Activated CD4-positive, alpha-beta T cell treated with anti-CD3 and anti-CD28 coated beads, Interleukin-2, amount 50 U/mL, for 1 hour (primary cell): ENCODE results near the gene CCDC9B.

Experiments used
- DNase-seq: peaks from one replicate; pipeline ENCODE4 v3.0.0-alpha.2; 2020

CCDC9B gene

GRCh38 chr15:40328176-40328575, 12.6 kb downstream of the CCDC9B start:
- DNase-seq, result no peak

GRCh38 chr15:40327457-40327856, 13.3 kb downstream of the CCDC9B start:
- no peak for DNase-seq

DNA sequence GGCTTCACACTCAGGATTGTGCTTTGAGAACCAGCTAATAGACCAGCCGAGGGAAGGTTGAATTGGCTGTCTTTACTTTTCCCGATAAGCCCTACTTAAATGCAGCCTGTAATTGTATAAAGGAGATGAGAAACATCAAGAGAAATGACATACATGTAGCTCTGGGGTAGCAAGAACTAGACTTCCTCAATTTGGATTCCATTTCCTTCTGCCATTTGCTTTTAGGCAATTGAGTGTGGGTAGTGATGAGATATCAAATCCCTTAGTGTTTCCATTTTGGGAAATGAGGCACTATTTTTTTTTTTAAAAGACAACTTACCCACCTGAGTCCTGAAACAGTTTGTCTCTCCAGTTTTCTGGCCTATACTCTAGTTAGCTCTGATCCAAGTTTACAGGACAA, 15.0 kb downstream of the CCDC9B start:
- DNase-seq, result no peak

DNA sequence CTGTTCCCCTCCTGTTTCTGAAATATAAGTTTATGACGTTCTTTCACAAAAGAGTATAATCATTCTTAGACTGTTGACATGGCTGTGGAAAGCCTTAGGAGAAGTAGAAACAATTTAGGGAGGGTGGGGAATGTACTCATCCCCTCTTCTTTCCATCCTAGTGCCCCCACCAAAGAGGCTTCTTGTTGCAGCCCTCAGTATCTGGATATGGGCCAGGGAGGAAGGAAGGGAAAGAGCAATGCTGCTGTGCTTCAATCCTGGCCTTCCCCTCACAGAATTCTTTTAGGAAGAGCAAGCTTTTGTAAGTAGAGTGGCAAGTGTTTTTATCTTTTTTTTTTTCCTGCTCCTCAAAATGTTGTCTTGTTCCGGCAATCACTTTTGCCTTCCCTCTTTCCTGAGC, 15.6 kb downstream of the CCDC9B start:
- DNase-seq, result no peak

GRCh38 chr15:40323953-40324937, 16.5 kb downstream of the CCDC9B start:
- no peak for DNase-seq

- DNase-seq, result peak; percentile 83
Observed at GRCh38 chr15:40323239-40323952, 17.3 kb downstream of the CCDC9B start, which contains the start of gene INAFM2. Gene INAFM2, plus strand, starts transcription at chr15:40323692. Its CDS starts 364 bp downstream, at chr15:40324056.

- no peak for DNase-seq
Observed at GRCh38 chr15:40322531-40323238, 18.1 kb downstream of the CCDC9B start.

DNA sequence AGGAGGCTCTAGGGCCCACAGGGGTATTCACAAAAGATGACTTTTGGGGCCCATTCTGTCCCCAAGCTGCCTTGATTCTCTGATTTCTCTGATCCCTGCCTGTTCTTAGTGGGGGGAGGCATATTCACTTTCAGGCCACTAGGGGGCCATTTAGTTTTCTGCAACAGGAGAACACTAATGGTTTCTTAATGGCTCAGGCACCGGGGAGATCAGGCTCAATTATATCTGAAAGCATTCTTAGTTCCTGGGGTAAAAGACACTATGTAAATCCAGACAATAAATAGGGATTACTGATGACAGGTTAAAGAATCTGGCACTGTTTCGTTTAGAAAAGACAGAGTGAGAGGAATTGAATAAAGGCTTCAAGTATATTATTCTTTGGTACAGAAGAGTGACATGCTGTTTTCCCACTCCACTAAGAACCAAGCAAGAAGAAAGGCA, 19.8 kb downstream of the CCDC9B start:
- peak; percentile 46 for DNase-seq

DNA sequence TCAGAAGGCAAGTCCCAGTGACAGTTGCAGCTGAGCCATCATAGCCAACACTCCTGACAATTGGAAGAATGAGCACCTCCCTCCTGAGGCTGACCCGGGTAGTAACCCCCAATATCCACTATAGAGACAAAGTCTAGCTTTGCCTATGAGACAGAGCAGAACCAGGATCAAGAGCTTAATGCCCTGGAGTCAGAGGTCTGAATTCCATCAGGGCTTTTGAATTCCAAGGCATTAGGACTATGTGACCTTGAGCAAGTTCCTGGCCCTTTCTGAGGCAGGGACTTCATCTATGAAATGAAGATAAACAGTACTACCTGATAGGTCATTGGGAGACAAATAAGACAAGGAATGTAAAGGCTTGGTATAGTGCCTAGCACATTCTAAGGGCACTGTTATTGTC, 20.3 kb downstream of the CCDC9B start:
- no peak for DNase-seq

GRCh38 chr15:40317580-40317979, 23.2 kb downstream of the CCDC9B start:
- DNase-seq, result no peak

GRCh38 chr15:40316931-40317330, 23.8 kb downstream of the CCDC9B start:
- DNase-seq, result no peak

DNA sequence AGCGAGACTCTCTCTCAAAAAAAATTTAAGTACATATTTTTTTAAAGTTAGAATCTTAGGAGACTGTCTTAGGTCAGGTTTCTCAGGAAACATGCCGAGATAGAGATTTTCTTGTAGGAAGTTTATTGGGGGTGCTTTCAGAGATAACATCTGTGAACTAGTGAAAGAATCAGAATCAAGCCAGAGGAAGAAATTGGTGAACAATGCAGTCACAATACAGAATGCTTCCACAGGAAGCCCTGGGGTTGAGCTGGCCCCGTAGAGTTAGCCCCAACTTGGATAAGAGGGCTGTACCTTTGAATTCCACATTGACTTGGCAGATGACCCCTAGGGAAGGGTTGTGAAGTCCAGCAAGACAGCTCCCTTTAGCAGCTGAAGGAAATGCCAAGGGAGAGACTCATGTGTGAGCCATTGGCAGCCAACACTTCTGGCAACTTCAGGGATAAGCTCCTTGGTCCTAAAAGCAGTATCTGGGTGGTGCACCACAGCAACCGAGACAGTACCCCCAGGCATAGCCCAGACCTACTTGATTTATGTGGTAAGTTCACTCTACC, 25.9 kb downstream of the CCDC9B start:
- no peak for DNase-seq

- no peak for DNase-seq
Observed at GRCh38 chr15:40313531-40314398, 27.0 kb downstream of the CCDC9B start.

DNA sequence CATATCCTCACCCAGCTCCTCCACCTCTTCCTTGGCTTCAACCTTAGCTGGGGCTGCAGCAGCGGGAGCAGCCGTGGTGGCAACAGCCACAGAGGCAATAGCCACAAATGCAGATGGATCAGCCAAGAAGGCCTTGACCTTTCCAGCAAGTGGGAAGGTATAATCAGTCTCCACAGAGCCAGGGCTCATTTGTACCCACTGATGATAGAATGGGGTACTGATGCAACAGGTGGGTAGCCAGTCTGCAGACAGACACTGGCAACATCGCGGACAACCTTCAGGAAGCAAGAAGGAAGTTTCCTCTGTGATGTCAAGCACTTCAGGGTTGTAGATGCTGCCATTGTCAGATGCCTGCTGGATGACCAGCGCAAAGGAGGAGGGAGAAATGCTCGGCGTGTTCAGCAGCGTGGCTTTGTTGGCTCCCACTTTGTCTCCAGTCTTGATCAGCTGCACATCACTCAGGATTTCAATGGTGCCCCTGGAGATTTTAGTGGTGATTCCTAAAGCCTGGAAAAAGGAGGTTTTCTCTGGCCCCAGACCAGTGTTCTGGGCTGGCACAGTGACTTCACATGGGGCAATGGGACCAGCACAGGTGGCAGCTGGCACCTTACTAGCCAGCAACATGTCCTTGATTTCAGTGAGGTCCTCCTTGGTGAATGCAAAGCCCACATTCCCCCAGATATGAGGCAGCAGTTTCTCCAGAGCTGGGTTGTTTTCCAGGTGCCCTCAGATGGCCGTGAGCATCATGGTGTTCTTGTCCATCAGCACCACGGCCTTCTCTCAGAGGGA, 28.2 kb downstream of the CCDC9B start:
- DNase-seq, result no peak

- no peak for DNase-seq
Observed at GRCh38 chr15:40310993-40311392, 29.7 kb downstream of the CCDC9B start.

- peak; percentile 52 for DNase-seq
Observed at GRCh38 chr15:40310001-40310959, 30.5 kb downstream of the CCDC9B start.

DNA sequence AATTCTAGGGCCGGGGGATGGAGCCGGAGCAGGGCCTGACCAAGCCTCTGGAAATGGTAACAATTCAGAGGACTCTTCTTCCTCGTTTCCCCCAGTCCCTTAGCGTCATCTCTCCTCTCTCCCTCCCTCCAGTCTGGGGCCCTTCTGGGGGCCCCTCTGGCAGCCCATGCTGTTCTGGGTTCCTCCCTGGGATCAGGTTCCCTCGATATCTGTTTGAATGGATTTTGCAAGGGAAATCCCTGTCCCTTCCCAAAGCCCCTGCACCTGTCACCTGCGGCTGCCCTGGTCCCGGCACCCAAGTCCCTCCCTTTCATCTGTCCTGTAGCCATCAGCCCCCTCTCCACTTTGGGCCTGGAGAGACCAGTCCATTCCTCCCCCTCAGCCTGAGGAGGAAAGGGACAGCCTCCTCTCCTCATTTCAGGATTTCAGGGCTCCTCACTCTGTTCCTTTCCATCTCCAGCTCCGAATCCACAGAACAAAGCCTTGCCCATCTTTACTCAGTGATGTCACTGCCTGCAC, 31.3 kb downstream of the CCDC9B start:
- DNase-seq, result no peak

DNA sequence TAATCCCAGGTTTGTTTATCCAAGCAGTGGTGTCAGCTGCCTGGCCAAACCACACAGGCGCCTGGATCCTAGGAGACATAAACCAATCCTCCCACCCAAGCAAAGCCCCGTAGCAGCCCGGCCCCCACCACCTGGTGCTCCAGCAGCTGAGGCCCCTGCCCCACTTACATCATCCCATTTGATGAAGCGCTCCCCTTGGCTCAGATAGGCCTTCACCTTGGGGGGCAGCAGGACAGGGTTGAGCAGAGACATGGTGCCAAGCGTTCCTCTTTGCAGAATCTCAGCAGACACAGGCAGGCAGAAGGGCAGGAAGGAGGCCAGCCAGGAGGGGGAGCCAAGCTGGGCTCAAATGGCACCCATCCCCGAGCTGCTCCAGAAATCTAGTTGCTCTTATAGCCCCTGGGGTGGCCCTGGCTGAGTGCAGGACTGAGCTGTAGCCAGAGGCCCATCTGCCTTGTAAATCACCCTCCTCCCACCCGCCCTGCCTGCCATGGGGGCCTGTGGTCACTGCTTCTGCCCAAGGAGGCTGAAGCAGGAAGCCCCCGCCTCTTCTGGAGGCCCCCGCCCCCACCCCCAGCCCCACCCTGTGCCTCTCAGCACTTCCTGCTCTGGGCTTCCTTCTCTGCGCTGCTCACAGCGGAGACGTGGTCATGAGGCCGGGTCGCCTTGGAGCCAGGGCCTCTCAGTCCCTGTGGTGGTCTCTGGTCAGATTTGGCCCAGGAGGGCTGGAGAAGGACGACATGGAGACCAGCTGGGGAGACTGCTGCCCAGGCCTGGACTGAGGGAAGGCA, 33.1 kb downstream of the CCDC9B start, which contains the start of gene PLCB2:
Gene PLCB2, minus strand, starts transcription at position 515 of the 791 bp plus-strand sequence. Its CDS starts 263 bp downstream, at position 252.
- peak; percentile 69 for DNase-seq
